Activated B cell treated with CpG ODN at 0.5 μM for 24 hours (primary cell): Measurements from ENCODE around the gene CAMTA1. TPM values are rescaled to one million over a fixed set of nuclear protein-coding genes. Genes with fewer than 3 reads are reported as not detected.

Experiments
- ATAC-seq: fragments of 200-7000 bp; cut with Tn5 transposase; one replicate; pipeline ENCODE4 v1.10.0; 2021; ENCODE audit warnings: low read depth, mild to moderate bottlenecking, moderate library complexity
- CTCF ChIA-PET: fragments of 350-600 bp; sonication (Branson Sonifier 250); formaldehyde crosslinking; loops from one replicate; lab custom pipeline; 2021; ENCODE audit warnings: antibody characterized with exemption; lab: Charles Lee
- POLR2A ChIA-PET: fragments of 350-600 bp; sonication (Branson Sonifier 250); formaldehyde crosslinking; loops from one replicate; lab custom pipeline; 2021; ENCODE audit warnings: antibody characterized with exemption; lab: Charles Lee
- DNase-seq: peaks from one replicate; pipeline ENCODE4 v3.0.0; 2022
- H3K27ac Mint-ChIP-seq: one replicate; pipeline ENCODE4 v1.8.0; 2020; ENCODE audit warnings: mixed read lengths
- H3K27me3 Mint-ChIP-seq: one replicate; pipeline ENCODE4 v1.8.0; 2021; ENCODE audit warnings: mixed read lengths
- H3K36me3 Mint-ChIP-seq: one replicate; pipeline ENCODE4 v1.8.0; 2021; ENCODE audit warnings: low read depth, mixed read lengths
- H3K4me1 Mint-ChIP-seq: one replicate; pipeline ENCODE4 v1.8.0; 2021; ENCODE audit warnings: mixed read lengths
- H3K4me3 Mint-ChIP-seq: one replicate; pipeline ENCODE4 v1.8.0; 2020; ENCODE audit warnings: mild to moderate bottlenecking, mixed read lengths
- H3K9me3 Mint-ChIP-seq: one replicate; pipeline ENCODE4 v1.8.0; 2020; ENCODE audit warnings: mixed read lengths
- CTCF ChIP-seq: fragments of 200-600 bp; IDR thresholded peaks from one replicate; pipeline ENCODE4 v1.8.0; 2022; ENCODE audit warnings: antibody characterized with exemption, mild to moderate bottlenecking
- intact Hi-C: fragments of 100-400 bp; cut with micrococcal nuclease; formaldehyde crosslinking; loops from one replicate; pipeline ENCODE4 v1.15.1; 2024
- total RNA-seq: library from RNA; stranded (reverse); gene quantifications from 2 replicates; pipeline ENCODE4 v1.2.3, GENCODE V29; 2022

Gene CAMTA1
- total RNA-seq, 1 donor from 2014 or later, result 49.8 TPM

- Mint-ChIP-seq H3K4me1 (no peaks in the 10 kb centered on the region), H3K4me3 (no peak overlapping the region), H3K36me3 (no peaks in the 10 kb centered on the region), H3K9me3 (peaks cover 5% of the 10 kb centered on the region), H3K27ac (no peak overlapping the region), H3K27me3 (peaks cover 10% of the 10 kb centered on the region)
- ATAC-seq, result no peak
- POLR2A ChIA-PET, result no interaction called here
- CTCF ChIA-PET, result no interaction called here
- DNase-seq, result no peak
- TF ChIP-seq CTCF, result no peak
- intact Hi-C loops, result no loop called here
Observed at GRCh38 chr1:7322283-7322785, 537.1 kb downstream of the CAMTA1 start.

GRCh38 chr1:7322912-7323311, 537.7 kb downstream of the CAMTA1 start:
- ATAC-seq (no peak), DNase-seq (no peak)
- CTCF ChIA-PET, result no interaction called here
- no peaks in the 10 kb centered on the region for H3K4me1 Mint-ChIP-seq
- peaks cover 10% of the 10 kb centered on the region for H3K27me3 Mint-ChIP-seq
- TF ChIP-seq CTCF, result no peak
- POLR2A ChIA-PET, result no interaction called here
- no peaks in the 10 kb centered on the region for H3K36me3 Mint-ChIP-seq
- no peak overlapping the region for H3K27ac Mint-ChIP-seq
- H3K4me3 Mint-ChIP-seq, result no peak overlapping the region
- peaks cover 11% of the 10 kb centered on the region for H3K9me3 Mint-ChIP-seq
- intact Hi-C loops, result no loop called here

GRCh38 chr1:7325254-7325653, 540.0 kb downstream of the CAMTA1 start:
- intact Hi-C loops, result no loop called here
- peaks cover 15% of the 10 kb centered on the region for H3K9me3 Mint-ChIP-seq
- DNase-seq (no peak), ATAC-seq (no peak)
- no peak overlapping the region for H3K27ac Mint-ChIP-seq
- ChIA-PET POLR2A (no interaction called here), CTCF (no interaction called here)
- no peaks in the 10 kb centered on the region for H3K4me1 Mint-ChIP-seq
- H3K36me3 Mint-ChIP-seq, result no peaks in the 10 kb centered on the region
- TF ChIP-seq CTCF, result no peak
- no peak overlapping the region for H3K4me3 Mint-ChIP-seq
- peaks cover 10% of the 10 kb centered on the region for H3K27me3 Mint-ChIP-seq

- no peak for ATAC-seq
- no peak for DNase-seq
- POLR2A ChIA-PET, result no interaction called here
- Mint-ChIP-seq H3K4me1 (no peaks in the 10 kb centered on the region), H3K9me3 (peaks cover 15% of the 10 kb centered on the region), H3K27me3 (peaks cover 13% of the 10 kb centered on the region), H3K36me3 (no peaks in the 10 kb centered on the region), H3K27ac (no peak overlapping the region), H3K4me3 (no peak overlapping the region)
- intact Hi-C loops, result no loop called here
- CTCF ChIA-PET, result no interaction called here
- TF ChIP-seq CTCF, result no peak
Observed at GRCh38 chr1:7326366-7326765, 541.1 kb downstream of the CAMTA1 start.

GRCh38 chr1:7327849-7328248, 542.6 kb downstream of the CAMTA1 start:
- no peak overlapping the region for H3K4me3 Mint-ChIP-seq
- intact Hi-C loops, result no loop called here
- TF ChIP-seq CTCF, result no peak
- ChIA-PET POLR2A (no interaction called here), CTCF (no interaction called here)
- no peak for DNase-seq
- no peaks in the 10 kb centered on the region for H3K4me1 Mint-ChIP-seq
- H3K36me3 Mint-ChIP-seq, result no peaks in the 10 kb centered on the region
- peaks cover 13% of the 10 kb centered on the region for H3K27me3 Mint-ChIP-seq
- H3K9me3 Mint-ChIP-seq, result peaks cover 15% of the 10 kb centered on the region
- no peak for ATAC-seq
- no peak overlapping the region for H3K27ac Mint-ChIP-seq
